Raji (cell line): Measurements from ENCODE around the gene STXBP1.

Source experiments
- POLR2A ChIP-seq: IDR thresholded peaks from 2 replicates; pipeline ENCODE4 v1.6.1; 2011; ENCODE audit warnings: low read depth, low read length, control low read depth; ENCODE audit not compliant: insufficient read depth

Gene STXBP1

GRCh38 chr9:127720865-127721227 is 108.8 kb downstream of the STXBP1 start:
- TF ChIP-seq POLR2A, result no peak

DNA sequence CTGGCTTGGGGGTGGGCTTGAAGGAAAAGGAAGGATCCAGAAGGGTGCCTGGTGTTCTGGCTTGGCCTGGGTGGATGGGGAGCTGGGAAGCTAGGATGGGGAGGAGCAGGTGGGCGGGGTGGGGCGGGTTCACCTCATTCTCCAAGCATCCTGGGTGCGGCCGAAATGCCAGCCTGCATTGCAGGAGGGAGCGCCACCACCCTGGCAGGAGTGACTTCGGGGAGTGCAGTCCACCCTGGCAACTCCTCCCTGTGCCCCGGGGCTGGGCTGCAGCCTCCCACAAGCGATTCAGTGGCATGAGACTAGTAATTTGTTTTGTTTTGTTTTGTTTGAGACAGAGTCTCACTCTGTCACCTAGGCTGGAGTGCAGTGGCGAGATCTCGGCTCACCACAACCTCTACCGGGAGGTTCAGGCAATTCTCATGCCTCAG is 109.3 kb downstream of the STXBP1 start:
- no peak for TF ChIP-seq POLR2A

DNA sequence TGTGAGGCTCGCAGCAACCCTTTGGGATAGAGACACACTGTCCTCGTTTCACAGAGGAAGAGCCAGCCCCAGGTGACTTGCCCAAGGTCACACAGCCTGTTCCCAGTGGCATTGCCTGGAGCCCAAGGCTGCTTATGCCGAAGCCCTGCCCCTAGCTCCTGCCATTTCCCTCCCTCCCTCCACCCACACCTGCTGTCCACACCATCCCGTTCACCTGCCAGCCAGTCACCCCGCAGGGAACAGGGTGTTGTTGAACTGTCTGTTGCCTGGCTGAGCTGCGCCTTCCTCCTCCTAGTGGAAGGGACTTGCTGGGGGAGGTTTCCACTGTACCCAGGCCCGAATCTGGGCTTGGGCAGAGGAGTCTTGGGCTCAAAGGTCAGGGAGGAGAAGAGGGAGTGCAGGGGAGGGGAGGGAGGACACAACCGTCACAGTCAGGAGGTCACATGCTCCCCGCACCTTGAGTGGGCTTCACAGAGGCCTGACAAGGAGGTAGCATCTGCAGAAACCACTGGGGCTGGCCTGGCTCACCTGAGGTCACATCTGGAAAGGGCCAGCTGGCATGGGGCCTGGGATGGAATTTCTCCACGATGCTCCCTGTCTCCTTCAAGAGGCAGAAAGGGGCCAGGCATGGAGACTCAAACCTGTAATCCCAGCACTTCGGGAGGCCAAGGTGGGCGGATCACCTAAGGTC is 110.1 kb downstream of the STXBP1 start:
- TF ChIP-seq POLR2A, result no peak

- TF ChIP-seq POLR2A, result no peak
Measured at GRCh38 chr9:127723013-127723412, 110.9 kb downstream of the STXBP1 start.

DNA sequence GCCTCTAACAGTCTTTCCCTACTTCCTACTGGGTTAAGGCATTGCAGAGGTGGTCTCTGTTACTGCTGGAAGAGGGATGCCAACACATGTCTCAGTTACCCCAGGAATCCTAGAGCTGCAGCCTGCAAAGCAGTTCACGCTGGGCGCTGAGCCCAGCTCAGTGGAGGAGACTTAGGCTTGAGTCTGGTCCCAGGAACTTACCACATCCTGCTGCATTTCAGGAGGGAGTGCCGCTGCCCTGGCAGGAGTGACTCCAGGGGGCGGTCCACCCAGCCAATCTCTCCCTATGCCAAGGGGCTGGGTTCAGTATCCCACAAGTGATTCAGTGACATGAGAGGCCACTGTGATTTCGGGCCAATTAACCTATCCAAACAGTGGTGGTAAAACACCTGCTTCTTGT is 111.4 kb downstream of the STXBP1 start:
- TF ChIP-seq POLR2A, result no peak

DNA sequence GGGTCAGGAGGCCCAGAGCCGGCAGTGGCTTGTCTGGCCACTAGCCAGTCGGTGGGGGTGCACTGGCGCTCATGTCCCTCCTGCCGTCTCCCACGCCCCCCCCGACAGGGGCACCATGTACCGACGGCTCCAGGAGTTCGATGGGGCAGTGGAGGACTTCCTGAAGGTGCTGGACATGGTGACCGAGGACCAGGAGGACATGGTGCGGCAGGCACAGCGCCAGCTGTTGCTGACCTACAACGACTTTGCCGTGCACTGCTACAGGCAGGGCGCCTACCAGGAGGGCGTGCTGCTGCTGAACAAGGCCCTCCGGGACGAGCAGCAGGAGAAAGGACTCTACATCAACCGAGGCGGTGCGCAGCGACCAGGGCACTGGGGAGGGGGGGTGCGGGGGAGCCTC is 111.9 kb downstream of the STXBP1 start:
- no peak for TF ChIP-seq POLR2A

GRCh38 chr9:127726871-127727270 is 114.8 kb downstream of the STXBP1 start:
- TF ChIP-seq POLR2A, result no peak

GRCh38 chr9:127728808-127729207 is 116.7 kb downstream of the STXBP1 start:
- no peak for TF ChIP-seq POLR2A

GRCh38 chr9:127729522-127730256 is 117.6 kb downstream of the STXBP1 start:
- no peak for TF ChIP-seq POLR2A

DNA sequence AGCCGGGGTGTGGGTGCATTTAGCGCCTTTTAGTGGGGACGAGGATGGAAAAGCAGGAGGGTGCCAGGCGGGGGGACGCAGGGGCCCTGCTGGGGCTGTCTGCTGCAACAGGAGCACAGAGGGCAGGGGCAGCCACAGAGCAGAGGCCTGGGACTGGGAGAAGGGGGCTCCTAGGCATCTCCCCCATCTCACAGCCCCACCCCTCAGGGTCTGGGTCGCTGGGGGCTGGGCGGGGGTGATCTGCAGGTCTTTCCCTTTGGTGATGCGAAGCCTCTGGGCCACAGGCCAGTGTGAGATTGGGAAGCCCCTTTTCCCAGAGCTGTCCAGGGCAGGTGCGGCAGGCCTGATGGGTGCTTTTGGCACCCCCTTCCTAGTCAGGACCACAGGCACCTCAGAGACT is 118.2 kb downstream of the STXBP1 start:
- no peak for TF ChIP-seq POLR2A

DNA sequence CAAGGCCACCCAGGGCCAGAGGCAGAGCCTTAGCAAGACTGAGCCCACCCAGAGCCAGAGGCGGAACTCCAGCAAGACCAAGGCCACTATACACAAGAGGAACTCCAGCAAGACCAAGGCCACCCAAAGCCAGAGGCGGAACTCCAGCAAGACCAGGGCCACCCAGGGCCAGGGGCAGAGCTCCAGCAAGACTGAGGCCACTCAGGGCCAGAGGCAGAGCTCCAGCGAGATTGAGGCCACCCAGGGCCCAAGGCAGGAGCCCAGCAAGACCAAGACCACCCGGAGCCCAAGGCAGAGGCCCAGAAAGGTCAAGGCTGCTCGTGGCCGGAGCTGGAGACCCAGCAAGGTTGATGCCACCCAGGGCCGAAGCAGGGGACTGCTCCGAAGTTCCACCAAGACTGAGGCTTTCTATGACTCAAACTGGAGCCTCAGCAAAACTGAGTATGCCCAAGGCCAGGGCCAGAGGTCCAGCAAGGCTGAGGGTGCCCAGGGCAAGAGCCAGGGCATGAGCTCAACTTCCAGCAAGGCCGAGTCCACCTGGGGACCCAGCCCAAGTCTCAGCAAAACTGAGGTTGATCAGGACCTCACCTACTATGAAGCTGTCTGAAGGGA is 118.8 kb downstream of the STXBP1 start:
- TF ChIP-seq POLR2A, result no peak

DNA sequence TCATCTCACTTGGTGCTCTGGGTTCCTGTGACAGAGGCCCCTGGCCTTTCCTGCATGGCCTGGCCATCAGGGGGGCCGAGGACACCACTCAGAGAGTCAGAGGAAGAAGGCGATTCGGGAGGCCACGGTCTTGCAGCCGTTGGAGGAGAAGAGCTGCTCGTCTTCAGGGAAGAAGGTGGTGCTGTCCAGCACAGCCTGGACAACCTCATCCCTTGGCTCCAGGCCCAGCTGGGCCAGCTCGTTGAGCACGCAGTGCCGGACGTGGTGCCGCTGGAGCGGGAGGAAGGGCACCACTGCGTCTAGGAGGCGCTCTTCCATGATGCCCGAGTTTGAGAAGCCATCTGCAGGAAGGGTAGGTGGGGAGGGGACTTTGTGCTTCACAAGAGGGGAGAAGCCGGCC is 119.9 kb downstream of the STXBP1 start:
- TF ChIP-seq POLR2A, result no peak

DNA sequence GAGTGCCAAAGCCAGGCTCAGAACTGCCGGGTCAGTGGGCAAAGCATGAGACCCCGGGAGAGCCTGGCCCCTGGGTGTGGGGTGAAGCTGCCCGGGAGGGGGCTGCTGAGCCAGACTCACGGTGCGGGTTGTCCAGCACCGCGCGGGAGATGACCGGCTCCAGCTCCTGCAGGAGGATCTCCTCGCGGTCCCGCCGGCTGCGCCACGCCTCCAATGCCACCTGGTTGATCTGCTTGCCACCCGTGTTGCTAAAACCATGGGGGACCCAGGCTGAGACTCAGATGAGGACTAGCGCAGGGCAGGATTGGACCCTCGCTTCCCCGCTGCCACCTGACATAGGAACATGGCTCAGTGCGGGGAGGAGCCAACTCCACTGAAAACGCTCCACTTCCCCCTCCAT is 120.4 kb downstream of the STXBP1 start:
- no peak for TF ChIP-seq POLR2A

GRCh38 chr9:127733614-127734013 is 121.5 kb downstream of the STXBP1 start:
- TF ChIP-seq POLR2A, result no peak

DNA sequence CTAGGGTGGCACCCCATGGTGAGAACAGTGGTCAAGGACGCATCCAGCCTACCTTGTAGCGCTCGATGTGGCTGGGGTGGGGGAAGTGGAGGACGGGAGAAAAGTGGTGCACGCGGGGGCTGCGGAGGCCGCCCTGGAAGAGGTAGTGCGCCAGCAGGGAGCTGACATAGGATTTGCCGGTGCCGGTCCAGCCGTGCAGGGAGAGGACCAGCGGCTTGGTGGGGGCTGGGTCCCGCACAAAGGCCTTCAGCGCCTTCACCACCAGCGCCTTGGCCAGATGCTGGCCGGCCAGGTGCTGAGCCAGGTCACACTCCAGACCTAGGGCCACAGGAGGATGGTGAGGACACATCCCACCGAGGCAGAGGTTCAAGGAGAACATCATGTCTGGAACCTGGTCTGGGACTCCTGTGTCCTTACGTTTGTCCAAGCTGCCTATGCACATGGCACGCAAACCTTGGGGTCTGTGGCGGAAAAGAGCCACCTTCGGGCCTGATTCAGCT is 122.2 kb downstream of the STXBP1 start:
- no peak for TF ChIP-seq POLR2A
